CD4-positive, alpha-beta T cell treated with Interleukin-2 at 100 ng/mL for 4 hours (primary cell): ENCODE results near the gene ORM2.

ENCODE experiments used
- DNase-seq: peaks from one replicate; pipeline ENCODE4 v3.0.0-alpha.2; 2020; ENCODE audit warnings: low spot score

ORM2 gene

GRCh38 chr9:114349713-114350480, 20.2 kb downstream of the ORM2 start:
- no peak for DNase-seq

GRCh38 chr9:114350636-114351401, 21.1 kb downstream of the ORM2 start:
- DNase-seq: no peak

GRCh38 chr9:114351932-114352331, 22.3 kb downstream of the ORM2 start:
- DNase-seq: no peak

GRCh38 chr9:114355821-114356220, 26.2 kb downstream of the ORM2 start:
- no peak for DNase-seq

GRCh38 chr9:114356792-114357191, 27.1 kb downstream of the ORM2 start:
- DNase-seq: no peak

GRCh38 chr9:114357360-114357759, 27.7 kb downstream of the ORM2 start:
- DNase-seq: no peak

- DNase-seq: no peak
Observed at GRCh38 chr9:114357911-114358328, 28.3 kb downstream of the ORM2 start.

- DNase-seq: no peak
Observed at GRCh38 chr9:114359801-114360200, 30.1 kb downstream of the ORM2 start.

- no peak for DNase-seq
Observed at GRCh38 chr9:114361542-114361941, 31.9 kb downstream of the ORM2 start.

- DNase-seq: no peak
Observed at GRCh38 chr9:114362394-114362793, 32.7 kb downstream of the ORM2 start.

- peak; percentile 32 for DNase-seq
Observed at GRCh38 chr9:114363424-114363823, 33.8 kb downstream of the ORM2 start.

- no peak for DNase-seq
Observed at GRCh38 chr9:114364134-114365041, 34.7 kb downstream of the ORM2 start.

GRCh38 chr9:114365194-114365593, 35.5 kb downstream of the ORM2 start:
- no peak for DNase-seq

GRCh38 chr9:114366334-114367128, 36.9 kb downstream of the ORM2 start:
- peak; percentile 52 for DNase-seq

GRCh38 chr9:114367366-114367765, 37.7 kb downstream of the ORM2 start:
- DNase-seq: no peak

- no peak for DNase-seq
Observed at GRCh38 chr9:114367772-114368569, 38.3 kb downstream of the ORM2 start.

- DNase-seq: no peak
Observed at GRCh38 chr9:114369216-114370130, 39.8 kb downstream of the ORM2 start.

- DNase-seq: no peak
Observed at GRCh38 chr9:114370251-114370967, 40.7 kb downstream of the ORM2 start.

- DNase-seq: no peak
Observed at GRCh38 chr9:114370968-114371320, 41.3 kb downstream of the ORM2 start.
